HCT116 (cell line): ENCODE data around the gene OTULIN. TPM values are rescaled to one million over a fixed set of nuclear protein-coding genes. Genes with fewer than 3 reads are reported as not detected.

ENCODE experiments used
- ATAC-seq: fragments of 200-7000 bp; cut with Tn5 transposase; 2 replicates; pipeline ENCODE4 v1.9.1; 2020; ENCODE audit warnings: mild to moderate bottlenecking, moderate library complexity
- BruUV-seq: library from RNA; stranded (reverse); fragments of 400-500 nt; replicated peaks from 2 replicates; lab custom pipeline; 2021; lab: Mats Ljungman, UMichigan
- CTCF ChIA-PET: fragments of 300-600 bp; sonication (Branson Sonifier 250); formaldehyde crosslinking; loops from one replicate; lab custom pipeline; 2021; ENCODE audit warnings: antibody characterized with exemption; lab: Charles Lee
- POLR2A ChIA-PET: fragments of 300-600, 350-600 bp; sonication (Branson Sonifier 250); formaldehyde crosslinking; loops from one replicate; lab custom pipeline; 2021; ENCODE audit warnings: antibody characterized with exemption; lab: Charles Lee
- RAD21 ChIA-PET, 2 experiments: fragments of 300-600 bp; sonication (Branson Sonifier 250); formaldehyde crosslinking; loops; one replicate each; lab custom pipeline; 2023; ENCODE audit warnings: low total read pairs in 2 of 2; ENCODE audit not compliant: uncharacterized antibody in 2 of 2, unreplicated experiment in 2 of 2, low non-redundant PET in 1 of 2; lab: Charles Lee
- DNase-seq: peaks from one replicate; pipeline ENCODE4 v3.0.0-alpha.2; 2010; ENCODE audit warnings: low read depth, low spot score
- H2AFZ ChIP-seq: fragments of 200-600 bp; shearing (Covaris generic), sonication (generic); 2 replicates; pipeline ENCODE4 v1.6.1; 2017; ENCODE audit warnings: low read depth, mixed run types, mixed read lengths, antibody characterized with exemption, low read length; ENCODE audit not compliant: poor library complexity, severe bottlenecking
- H3K27ac ChIP-seq: 2 replicates; pipeline ENCODE4 v1.5.1; 2012; ENCODE audit warnings: low read depth, low read length
- H3K27me3 ChIP-seq: fragments of 200-600 bp; sonication (generic); 2 replicates; pipeline ENCODE4 v1.6.1; 2016; ENCODE audit warnings: mixed run types, low read length, mixed read lengths; ENCODE audit not compliant: insufficient read depth
- H3K36me3 ChIP-seq, 2 experiments: fragments of 200-500 bp in 1 of 2; fragments of 200-600 bp in 1 of 2; sonication (Bioruptor generic) in 1 of 2; sonication (generic) in 1 of 2; 2 replicates each; pipeline versions ENCODE4 v1.5.1 to v1.6.1; 2014 to 2016; ENCODE audit warnings: low read length in 2 of 2, inconsistent platforms in 1 of 2, mixed read lengths in 1 of 2, mixed run types in 1 of 2; ENCODE audit not compliant: insufficient read depth in 2 of 2, control insufficient read depth in 1 of 2
- H3K4me1 ChIP-seq, 2 experiments: fragments of 200-600 bp in 1 of 2; sonication (generic) in 1 of 2; 2 replicates each; pipeline versions ENCODE4 v1.5.1 to v1.6.1; 2012 to 2017; ENCODE audit warnings: low read length in 2 of 2, inconsistent platforms in 1 of 2, mild to moderate bottlenecking in 1 of 2, mixed read lengths in 1 of 2, mixed run types in 1 of 2, moderate library complexity in 1 of 2; ENCODE audit not compliant: insufficient read depth in 2 of 2, control insufficient read depth in 1 of 2
- H3K4me2 ChIP-seq: fragments of 200-600 bp; sonication (generic); 2 replicates; pipeline ENCODE4 v1.6.1; 2017; ENCODE audit warnings: mixed run types, low read length, mixed read lengths
- H3K4me3 ChIP-seq, 2 experiments: fragments of 200-600 bp in 1 of 2; sonication (generic) in 1 of 2; replicated peaks in 1 of 2; 2 replicates each; pipeline ENCODE4 v1.5.1; 2011 to 2016; ENCODE audit warnings: low read length in 2 of 2, control low read depth in 1 of 2, low read depth in 1 of 2, mild to moderate bottlenecking in 1 of 2, mixed read lengths in 1 of 2, mixed run types in 1 of 2
- H3K79me2 ChIP-seq: fragments of 200-600 bp; sonication (generic); 2 replicates; pipeline ENCODE4 v1.6.1; 2017; ENCODE audit warnings: mild to moderate bottlenecking, mixed run types, low read length, moderate library complexity, mixed read lengths; ENCODE audit not compliant: insufficient read depth
- H3K9ac ChIP-seq: fragments of 200-600 bp; sonication (generic); 2 replicates; pipeline ENCODE4 v1.6.1; 2016; ENCODE audit warnings: low read length, mixed read lengths
- H3K9me2 ChIP-seq: fragments of 200-600 bp; sonication (generic), shearing (Covaris generic); 2 replicates; pipeline ENCODE4 v1.6.1; 2017; ENCODE audit warnings: mixed run types, mild to moderate bottlenecking, moderate library complexity; ENCODE audit not compliant: insufficient read depth
- H3K9me3 ChIP-seq, 2 experiments: fragments of 200-500 bp in 1 of 2; fragments of 200-600 bp in 1 of 2; sonication (Bioruptor generic) in 1 of 2; sonication (generic) in 1 of 2; 2 replicates each; pipeline ENCODE4 v1.6.1; 2014 to 2017; ENCODE audit warnings: low read length in 2 of 2, mixed read lengths in 2 of 2, inconsistent platforms in 1 of 2, low read depth in 1 of 2, mild to moderate bottlenecking in 1 of 2, mixed run types in 1 of 2, moderate library complexity in 1 of 2; ENCODE audit not compliant: control insufficient read depth in 1 of 2, insufficient read depth in 1 of 2
- H4K20me1 ChIP-seq: fragments of 200-600 bp; sonication (generic), shearing (Covaris generic); 2 replicates; pipeline ENCODE4 v1.6.1; 2017; ENCODE audit warnings: mixed run types, mild to moderate bottlenecking, moderate library complexity; ENCODE audit not compliant: insufficient read depth
- CBX3 ChIP-seq: IDR thresholded peaks from 2 replicates; pipeline ENCODE4 v1.6.1; 2012; ENCODE audit warnings: low read depth
- ELF1 ChIP-seq: IDR thresholded peaks from 2 replicates; pipeline ENCODE4 v1.6.1; 2012; ENCODE audit warnings: low read depth, borderline replicate concordance
- EZH2 ChIP-seq: fragments of 200-600 bp; sonication (generic); IDR thresholded peaks from 2 replicates; pipeline ENCODE4 v1.6.1; 2017; ENCODE audit warnings: antibody characterized with exemption, mixed run types
- JUND ChIP-seq: IDR thresholded peaks from 2 replicates; pipeline ENCODE4 v1.6.1; 2012
- POLR2AphosphoS5 ChIP-seq: IDR thresholded peaks from 2 replicates; pipeline ENCODE4 v1.6.1; 2011; ENCODE audit warnings: mild to moderate bottlenecking, low read depth, low read length, moderate library complexity
- SIN3A ChIP-seq: IDR thresholded peaks from 2 replicates; pipeline ENCODE4 v1.6.1; 2012; ENCODE audit warnings: low read depth
- SRF ChIP-seq: IDR thresholded peaks from 2 replicates; pipeline ENCODE4 v1.6.1; 2012; ENCODE audit warnings: low read depth
- ZFX ChIP-seq: fragments of 450-650 bp; IDR thresholded peaks from 2 replicates; pipeline ENCODE4 v1.6.1; 2017
- ZNF274 ChIP-seq: fragments of 200-500 bp; sonication (Bioruptor generic); IDR thresholded peaks from 2 replicates; pipeline ENCODE4 v1.6.1; 2014; ENCODE audit warnings: mild to moderate bottlenecking, low read depth, low read length, inconsistent platforms
- intact Hi-C: fragments of 100-400 bp; cut with micrococcal nuclease; formaldehyde crosslinking; loops from 2 replicates; pipeline ENCODE4 v1.10.0; 2022
- total RNA-seq: library from RNA; stranded (reverse); gene quantifications from one replicate; pipeline ENCODE4 v1.2.1, GENCODE V29; 2021; ENCODE audit not compliant: unreplicated experiment
- TF ChIP-seq, protein P1 (sequence below), 3 experiments: fragments of 200-600 bp in 1 of 3; sonication (generic) in 1 of 3; IDR thresholded peaks in 2 of 3; conservative IDR thresholded peaks in 1 of 3; 2 replicates each; pipeline ENCODE4 v1.5.1; 2012 to 2017; ENCODE audit warnings: low read depth in 2 of 3, low read length in 2 of 3, antibody characterized with exemption in 1 of 3, borderline replicate concordance in 1 of 3, control low read depth in 1 of 3, mild to moderate bottlenecking in 1 of 3, mixed read lengths in 1 of 3, mixed run types in 1 of 3, moderate library complexity in 1 of 3; ENCODE audit not compliant: insufficient read depth in 1 of 3
- TF ChIP-seq, protein P2 (sequence below): IDR thresholded peaks from 2 replicates; pipeline ENCODE4 v1.6.1; 2012
- TF ChIP-seq, protein P3 (sequence below): IDR thresholded peaks from 2 replicates; pipeline ENCODE4 v1.6.1; 2011; ENCODE audit warnings: mild to moderate bottlenecking, low read length, moderate library complexity; ENCODE audit not compliant: insufficient replicate concordance; ENCODE audit errors: extremely low read depth
- TF ChIP-seq, protein P4 (sequence below): IDR thresholded peaks from 2 replicates; pipeline ENCODE4 v1.6.1; 2012

The OTULIN gene
- total RNA-seq, 1 experiment from 2014 or later: 25.7 TPM

DNA sequence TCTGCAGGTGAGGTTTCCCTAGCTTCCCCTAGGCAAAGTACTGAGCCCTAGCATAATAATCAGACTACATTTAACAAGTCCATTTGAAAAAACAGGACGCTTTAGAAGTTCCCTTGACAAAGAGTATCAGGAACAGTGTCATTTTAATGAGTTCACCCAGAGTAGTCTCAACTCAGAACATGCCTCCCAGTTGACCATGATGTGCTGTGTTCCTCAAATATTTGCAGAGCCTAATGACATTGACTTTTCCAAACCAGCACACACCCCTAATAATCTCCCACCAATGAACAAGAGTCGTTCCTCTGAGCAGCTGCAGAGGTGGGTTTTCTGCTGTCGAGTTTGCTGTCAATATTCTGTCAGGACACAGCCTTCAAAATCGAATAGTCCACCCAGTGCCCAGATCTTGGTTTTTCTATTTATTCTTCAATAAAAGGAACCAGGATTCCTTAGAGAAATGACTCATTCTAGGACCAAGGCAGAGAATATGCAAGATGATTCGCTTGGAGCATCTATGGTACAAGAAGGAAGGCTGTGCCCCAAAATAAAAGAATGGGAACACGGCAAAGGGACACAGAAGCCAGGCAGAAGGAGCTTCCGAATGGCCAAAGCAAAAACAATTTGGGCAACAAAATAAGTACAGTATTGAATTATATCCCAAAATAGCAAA lies 57.6 kb downstream of the OTULIN start:
- no peaks in the 10 kb centered on the region for H3K9me2 ChIP-seq
- ChIA-PET RAD21 (no interaction called here), CTCF (interaction anchor here (0.7 to 1.0 kb wide), 2 partner anchors 74 to 139 kb away, joined by 3 to 5 read pairs; no protein-coding TSS in a partner anchor)
- no peak overlapping the region for H3K4me3 ChIP-seq
- no TSS peak for BruUV-seq
- no peaks in the 10 kb centered on the region for H3K79me2 ChIP-seq
- H3K27me3 ChIP-seq: no peaks in the 10 kb centered on the region
- H3K36me3 ChIP-seq: no peaks in the 10 kb centered on the region
- no peaks in the 10 kb centered on the region for H3K9me3 ChIP-seq
- no peak overlapping the region for H3K9ac ChIP-seq
- TF ChIP-seq SRF (no peak), ZFX (no peak), ELF1 (no peak), SIN3A (no peak), CBX3 (no peak)
- TF ChIP-seq, protein P1, sequence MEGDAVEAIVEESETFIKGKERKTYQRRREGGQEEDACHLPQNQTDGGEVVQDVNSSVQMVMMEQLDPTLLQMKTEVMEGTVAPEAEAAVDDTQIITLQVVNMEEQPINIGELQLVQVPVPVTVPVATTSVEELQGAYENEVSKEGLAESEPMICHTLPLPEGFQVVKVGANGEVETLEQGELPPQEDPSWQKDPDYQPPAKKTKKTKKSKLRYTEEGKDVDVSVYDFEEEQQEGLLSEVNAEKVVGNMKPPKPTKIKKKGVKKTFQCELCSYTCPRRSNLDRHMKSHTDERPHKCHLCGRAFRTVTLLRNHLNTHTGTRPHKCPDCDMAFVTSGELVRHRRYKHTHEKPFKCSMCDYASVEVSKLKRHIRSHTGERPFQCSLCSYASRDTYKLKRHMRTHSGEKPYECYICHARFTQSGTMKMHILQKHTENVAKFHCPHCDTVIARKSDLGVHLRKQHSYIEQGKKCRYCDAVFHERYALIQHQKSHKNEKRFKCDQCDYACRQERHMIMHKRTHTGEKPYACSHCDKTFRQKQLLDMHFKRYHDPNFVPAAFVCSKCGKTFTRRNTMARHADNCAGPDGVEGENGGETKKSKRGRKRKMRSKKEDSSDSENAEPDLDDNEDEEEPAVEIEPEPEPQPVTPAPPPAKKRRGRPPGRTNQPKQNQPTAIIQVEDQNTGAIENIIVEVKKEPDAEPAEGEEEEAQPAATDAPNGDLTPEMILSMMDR (IDR thresholded peaks at IDR 0.05 in 2 of 3, conservative IDR thresholded peaks at IDR 0.05 in 1 of 3; ENCODE audit: borderline replicate concordance in 1 of 3, insufficient read depth in 1 of 3, low read depth in 2 of 3, low read length in 2 of 3): no peak
- TF ChIP-seq, protein P2, sequence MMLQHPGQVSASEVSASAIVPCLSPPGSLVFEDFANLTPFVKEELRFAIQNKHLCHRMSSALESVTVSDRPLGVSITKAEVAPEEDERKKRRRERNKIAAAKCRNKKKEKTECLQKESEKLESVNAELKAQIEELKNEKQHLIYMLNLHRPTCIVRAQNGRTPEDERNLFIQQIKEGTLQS: no peak
- TF ChIP-seq, all 23 proteins: peak for 0
- no peak for DNase-seq
- POLR2A ChIA-PET: no interaction called here
- Histone ChIP-seq H3K27ac (no peak overlapping the region), H3K4me1 (peaks cover 0 to 10% of the 10 kb centered on the region in 2 experiments; a peak in 1 of 4 replicates), H3K4me2 (no peak overlapping the region), H4K20me1 (no peaks in the 10 kb centered on the region), H2AFZ (no peak overlapping the region)
- no peak for ATAC-seq
- intact Hi-C loops: no loop called here

DNA sequence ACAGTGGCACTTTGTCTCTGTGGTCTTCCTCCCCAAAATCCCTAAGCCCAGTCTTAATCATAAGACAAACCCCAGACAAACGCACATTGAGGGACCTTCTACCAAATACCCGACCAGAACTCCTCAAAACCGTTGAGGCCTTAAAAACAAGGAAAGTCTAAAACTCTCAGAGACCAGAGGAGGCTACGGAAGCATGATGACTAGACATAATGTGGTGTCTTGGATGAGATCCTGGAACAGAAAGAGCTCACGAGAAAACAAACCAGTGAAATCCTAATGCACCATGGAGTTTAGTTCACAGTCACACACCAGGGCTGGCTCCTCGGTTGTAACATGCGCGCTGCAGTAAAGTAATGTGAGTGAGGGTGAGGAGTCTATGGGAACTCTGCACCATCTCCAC lies 58.4 kb downstream of the OTULIN start:
- no peak overlapping the region for H3K9ac ChIP-seq
- CTCF ChIA-PET: no interaction called here
- DNase-seq (no peak), ATAC-seq (no peak)
- H2AFZ ChIP-seq: no peak overlapping the region
- no peak overlapping the region for H3K4me2 ChIP-seq
- RAD21 ChIA-PET: no interaction called here
- no peaks in the 10 kb centered on the region for H3K27me3 ChIP-seq
- H3K9me3 ChIP-seq: no peaks in the 10 kb centered on the region
- no peaks in the 10 kb centered on the region for H4K20me1 ChIP-seq
- POLR2A ChIA-PET: no interaction called here
- no peak overlapping the region for H3K4me3 ChIP-seq
- TF ChIP-seq, protein P3, sequence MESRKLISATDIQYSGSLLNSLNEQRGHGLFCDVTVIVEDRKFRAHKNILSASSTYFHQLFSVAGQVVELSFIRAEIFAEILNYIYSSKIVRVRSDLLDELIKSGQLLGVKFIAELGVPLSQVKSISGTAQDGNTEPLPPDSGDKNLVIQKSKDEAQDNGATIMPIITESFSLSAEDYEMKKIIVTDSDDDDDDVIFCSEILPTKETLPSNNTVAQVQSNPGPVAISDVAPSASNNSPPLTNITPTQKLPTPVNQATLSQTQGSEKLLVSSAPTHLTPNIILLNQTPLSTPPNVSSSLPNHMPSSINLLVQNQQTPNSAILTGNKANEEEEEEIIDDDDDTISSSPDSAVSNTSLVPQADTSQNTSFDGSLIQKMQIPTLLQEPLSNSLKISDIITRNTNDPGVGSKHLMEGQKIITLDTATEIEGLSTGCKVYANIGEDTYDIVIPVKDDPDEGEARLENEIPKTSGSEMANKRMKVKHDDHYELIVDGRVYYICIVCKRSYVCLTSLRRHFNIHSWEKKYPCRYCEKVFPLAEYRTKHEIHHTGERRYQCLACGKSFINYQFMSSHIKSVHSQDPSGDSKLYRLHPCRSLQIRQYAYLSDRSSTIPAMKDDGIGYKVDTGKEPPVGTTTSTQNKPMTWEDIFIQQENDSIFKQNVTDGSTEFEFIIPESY: no peak
- no peak for TF ChIP-seq EZH2
- no peak for TF ChIP-seq ZFX
- no peak for TF ChIP-seq POLR2AphosphoS5
- TF ChIP-seq JUND: no peak
- TF ChIP-seq, protein P4, sequence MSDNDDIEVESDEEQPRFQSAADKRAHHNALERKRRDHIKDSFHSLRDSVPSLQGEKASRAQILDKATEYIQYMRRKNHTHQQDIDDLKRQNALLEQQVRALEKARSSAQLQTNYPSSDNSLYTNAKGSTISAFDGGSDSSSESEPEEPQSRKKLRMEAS: no peak
- TF ChIP-seq ZNF274: no peak
- no peaks in the 10 kb centered on the region for H3K36me3 ChIP-seq
- no peaks in the 10 kb centered on the region for H3K79me2 ChIP-seq
- intact Hi-C loops: no loop called here
- H3K4me1 ChIP-seq: peaks cover 0 to 10% of the 10 kb centered on the region in 2 experiments; a peak in 1 of 4 replicates
- BruUV-seq: no TSS peak
- H3K27ac ChIP-seq: no peak overlapping the region
- no peaks in the 10 kb centered on the region for H3K9me2 ChIP-seq
